ENCODE measurements around the gene BCAS3.

- no peak for TF ChIP-seq EZH2phosphoT487 (IDR thresholded peaks at IDR 0.05; ENCODE audit: low read depth)
- no peak for TF ChIP-seq CTCF (IDR thresholded peaks at IDR 0.05; ENCODE audit: low read depth, low read length)
Observed at GRCh38 chr17:61152898-61153297, 475.2 kb downstream of the BCAS3 start.

Measured in OCI-LY3 (cell line).